SK-N-SH (cell line): ENCODE measurements around the gene UNC119. TPM values are rescaled to one million over a fixed set of nuclear protein-coding genes. Genes with fewer than 3 reads are reported as not detected.

ENCODE experiments used
- CTCF ChIA-PET: fragments of 300-600, 350-600 bp; formaldehyde crosslinking; extraction: SDS; loops from one replicate; lab custom pipeline; 2021; lab: Yijun Ruan, JAX
- POLR2A ChIA-PET: fragments of 350-600 bp; sonication (Branson Sonifier 250); formaldehyde crosslinking; extraction: SDS; loops from one replicate; lab custom pipeline; 2020; ENCODE audit warnings: antibody characterized with exemption, inconsistent platforms; lab: Yijun Ruan, JAX
- DNase-seq: peaks from one replicate; pipeline ENCODE4 v3.0.0; 2012
- H2AFZ ChIP-seq: fragments of 200-600 bp; sonication (generic); 2 replicates; pipeline ENCODE4 v1.8.1; 2016; ENCODE audit warnings: antibody characterized with exemption, mild to moderate bottlenecking, low read depth
- H3F3A ChIP-seq: fragments of 200-600 bp; sonication (generic); replicated peaks from 2 replicates; pipeline ENCODE3; 2016; ENCODE audit warnings: antibody characterized with exemption, mild to moderate bottlenecking; ENCODE audit not compliant: insufficient read depth
- H3K27ac ChIP-seq, 2 experiments: fragments of 200-500 bp in 1 of 2; fragments of 200-600 bp in 1 of 2; sonication (Bioruptor generic) in 1 of 2; sonication (generic), shearing (Covaris generic) in 1 of 2; 2 replicates each; pipeline versions ENCODE4 v1.5.1 to v1.6.1; 2014 to 2016; ENCODE audit warnings: low read depth in 2 of 2, inconsistent platforms in 1 of 2, low read length in 1 of 2, mild to moderate bottlenecking in 1 of 2, mixed read lengths in 1 of 2
- H3K27me3 ChIP-seq: fragments of 200-600 bp; sonication (generic), shearing (Covaris generic); 2 replicates; pipeline ENCODE4 v1.6.1; 2016; ENCODE audit warnings: mixed run types; ENCODE audit not compliant: insufficient read depth
- H3K36me3 ChIP-seq, 2 experiments: fragments of 200-500 bp in 1 of 2; fragments of 200-600 bp in 1 of 2; sonication (Bioruptor generic) in 1 of 2; sonication (generic) in 1 of 2; replicated peaks in 1 of 2; 2 replicates each; pipeline versions ENCODE3 to v1.5.1; 2014 to 2016; ENCODE audit warnings: low read length in 1 of 2, mild to moderate bottlenecking in 1 of 2; ENCODE audit not compliant: insufficient read depth in 2 of 2, control insufficient read depth in 1 of 2
- H3K4me1 ChIP-seq, 2 experiments: fragments of 200-500 bp in 1 of 2; fragments of 200-600 bp in 1 of 2; sonication (Bioruptor generic) in 1 of 2; sonication (generic), shearing (Covaris generic) in 1 of 2; 2 replicates each; pipeline versions ENCODE4 v1.5.1 to v1.6.1; 2014 to 2016; ENCODE audit warnings: low read depth in 1 of 2, low read length in 1 of 2, mixed run types in 1 of 2; ENCODE audit not compliant: insufficient read depth in 2 of 2, control insufficient read depth in 1 of 2
- H3K4me2 ChIP-seq: fragments of 200-600 bp; sonication (generic), shearing (Covaris generic); 2 replicates; pipeline ENCODE4 v1.6.1; 2017; ENCODE audit warnings: mixed run types
- H3K4me3 ChIP-seq, 2 experiments: fragments of 200-500 bp in 1 of 2; fragments of 200-600 bp in 1 of 2; sonication (Bioruptor generic) in 1 of 2; sonication (generic), shearing (Covaris generic) in 1 of 2; 2 replicates each; pipeline versions ENCODE4 v1.5.1 to v1.8.1; 2014 to 2016; ENCODE audit warnings: low read depth in 2 of 2, inconsistent platforms in 1 of 2, low read length in 1 of 2, mild to moderate bottlenecking in 1 of 2, mixed read lengths in 1 of 2, moderate library complexity in 1 of 2
- H3K79me2 ChIP-seq: fragments of 200-600 bp; sonication (generic); 2 replicates; pipeline ENCODE4 v1.8.1; 2017; ENCODE audit warnings: mild to moderate bottlenecking; ENCODE audit not compliant: insufficient read depth
- H3K9ac ChIP-seq: fragments of 200-600 bp; sonication (generic); 2 replicates; pipeline ENCODE4 v1.6.1; 2017; ENCODE audit warnings: mixed run types
- H3K9me2 ChIP-seq: fragments of 200-600 bp; sonication (generic); 2 replicates; pipeline ENCODE4 v1.6.1; 2017; ENCODE audit warnings: mixed run types
- H3K9me3 ChIP-seq: fragments of 200-600 bp; sonication (generic); 2 replicates; pipeline ENCODE4 v1.6.1; 2017; ENCODE audit warnings: mixed run types, mild to moderate bottlenecking, moderate library complexity
- H4K20me1 ChIP-seq: fragments of 200-600 bp; sonication (generic); 2 replicates; pipeline ENCODE4 v1.6.1; 2017; ENCODE audit warnings: mild to moderate bottlenecking, mixed run types; ENCODE audit not compliant: insufficient read depth
- ELF1 ChIP-seq: IDR thresholded peaks from 2 replicates; pipeline ENCODE4 v1.4.0; 2012
- EP300 ChIP-seq, 2 experiments: IDR thresholded peaks; 2 replicates each; pipeline versions ENCODE4 v1.4.0 to v1.6.1; 2012; ENCODE audit warnings: borderline replicate concordance in 1 of 2, low read depth in 1 of 2, low read length in 1 of 2
- EZH2phosphoT487 ChIP-seq: fragments of 200-600 bp; sonication (generic); IDR thresholded peaks from 2 replicates; pipeline ENCODE4 v1.6.1; 2017; ENCODE audit warnings: low read depth, mixed run types, mild to moderate bottlenecking, antibody characterized with exemption, moderate library complexity, borderline replicate concordance
- FOSL2 ChIP-seq: IDR thresholded peaks from 2 replicates; pipeline ENCODE4 v1.4.0; 2012; ENCODE audit warnings: low read depth, mild to moderate bottlenecking, moderate library complexity, borderline replicate concordance
- GABPA ChIP-seq: IDR thresholded peaks from 2 replicates; pipeline ENCODE4 v1.4.0; 2012; ENCODE audit warnings: low read depth, mild to moderate bottlenecking
- PBX3 ChIP-seq: IDR thresholded peaks from 2 replicates; pipeline ENCODE4; 2012
- POLR2AphosphoS5 ChIP-seq: IDR thresholded peaks from 2 replicates; pipeline ENCODE4 v1.6.1; 2012; ENCODE audit warnings: low read depth, low read length
- REST ChIP-seq: IDR thresholded peaks from 2 replicates; pipeline ENCODE4 v1.6.1; 2012; ENCODE audit warnings: mild to moderate bottlenecking, low read depth, low read length, moderate library complexity
- RXRA ChIP-seq: IDR thresholded peaks from 2 replicates; pipeline ENCODE4 v1.4.0; 2012; ENCODE audit warnings: low read depth, mild to moderate bottlenecking, borderline replicate concordance
- TAF1 ChIP-seq: IDR thresholded peaks from 2 replicates; pipeline ENCODE4 v1.6.1; 2012; ENCODE audit warnings: low read depth, mild to moderate bottlenecking, low read length, moderate library complexity, borderline replicate concordance
- TCF12 ChIP-seq: IDR thresholded peaks from 2 replicates; pipeline ENCODE4 v1.4.0; 2012
- TEAD4 ChIP-seq: IDR thresholded peaks from 2 replicates; pipeline ENCODE4 v1.4.0; 2012; ENCODE audit warnings: mild to moderate bottlenecking, borderline replicate concordance; ENCODE audit not compliant: insufficient read depth
- USF1 ChIP-seq: IDR thresholded peaks from 2 replicates; pipeline ENCODE4 v1.4.0; 2012; ENCODE audit warnings: low read depth, borderline replicate concordance
- YY1 ChIP-seq: IDR thresholded peaks from 2 replicates; pipeline ENCODE4 v1.4.0; 2012; ENCODE audit warnings: low read depth, mild to moderate bottlenecking
- ZBTB33 ChIP-seq: IDR thresholded peaks from 2 replicates; pipeline ENCODE4 v1.4.0; 2012; ENCODE audit warnings: low read depth, borderline replicate concordance
- WGBS: methylation state at CpG from one replicate; pipeline ENCODE4 v1.1.6; 2017; ENCODE audit warnings: low lambda C conversion rate; 5-methylcytosine and 5-hydroxymethylcytosine counted together
- polyA plus RNA-seq, 3 experiments: library from polyadenylated mRNA; depleted of rRNA; stranded (reverse); fragments of >200 nt; gene quantifications; 2 replicates each; pipeline ENCODE4 v1.2.3, GENCODE V29; 2012
- TF ChIP-seq, protein P1 (sequence below): fragments of 200-600 bp; sonication (generic); IDR thresholded peaks from 2 replicates; pipeline ENCODE4 v1.6.1; 2017; ENCODE audit warnings: antibody characterized with exemption, mild to moderate bottlenecking, moderate library complexity
- TF ChIP-seq, protein P2 (sequence below): fragments of 150-350 bp; IDR thresholded peaks from 2 replicates; pipeline ENCODE4 v1.6.1; 2016; ENCODE audit warnings: mild to moderate bottlenecking, low read depth, low read length

The UNC119 gene
- polyA plus RNA-seq, 1 of the 3 experiments (the other 2 are of a cell fraction): 89.9 TPM

- H3K9ac ChIP-seq: no peak overlapping the region
- H3K9me3 ChIP-seq: no peaks in the 10 kb centered on the region
- H3K4me2 ChIP-seq: no peak overlapping the region
- ChIA-PET POLR2A (interaction anchor here (1.6 kb wide), 1 partner anchor 169 kb away, joined by 3 read pairs; no protein-coding TSS in a partner anchor), CTCF (interaction anchor here (0.7 to 3.1 kb wide), 6 partner anchors 15 to 79 kb away, joined by 3 to 13 read pairs (median 3); no protein-coding TSS in a partner anchor)
- no peak for DNase-seq
- H3K27ac ChIP-seq: no peak overlapping the region; a peak in 1 of 4 replicates
- peaks cover 13% of the 10 kb centered on the region for H3F3A ChIP-seq
- no peaks in the 10 kb centered on the region for H4K20me1 ChIP-seq
- H3K79me2 ChIP-seq: peaks cover 17% of the 10 kb centered on the region
- H3K9me2 ChIP-seq: no peaks in the 10 kb centered on the region
- no peak overlapping the region for H3K4me3 ChIP-seq
- TF ChIP-seq YY1: no peak
- no peak for TF ChIP-seq TAF1
- no peak for TF ChIP-seq TCF12
- TF ChIP-seq TEAD4: no peak
- no peak for TF ChIP-seq EZH2phosphoT487
- no peak for TF ChIP-seq ELF1
- TF ChIP-seq USF1: no peak
- TF ChIP-seq FOSL2: no peak
- TF ChIP-seq, protein P1, sequence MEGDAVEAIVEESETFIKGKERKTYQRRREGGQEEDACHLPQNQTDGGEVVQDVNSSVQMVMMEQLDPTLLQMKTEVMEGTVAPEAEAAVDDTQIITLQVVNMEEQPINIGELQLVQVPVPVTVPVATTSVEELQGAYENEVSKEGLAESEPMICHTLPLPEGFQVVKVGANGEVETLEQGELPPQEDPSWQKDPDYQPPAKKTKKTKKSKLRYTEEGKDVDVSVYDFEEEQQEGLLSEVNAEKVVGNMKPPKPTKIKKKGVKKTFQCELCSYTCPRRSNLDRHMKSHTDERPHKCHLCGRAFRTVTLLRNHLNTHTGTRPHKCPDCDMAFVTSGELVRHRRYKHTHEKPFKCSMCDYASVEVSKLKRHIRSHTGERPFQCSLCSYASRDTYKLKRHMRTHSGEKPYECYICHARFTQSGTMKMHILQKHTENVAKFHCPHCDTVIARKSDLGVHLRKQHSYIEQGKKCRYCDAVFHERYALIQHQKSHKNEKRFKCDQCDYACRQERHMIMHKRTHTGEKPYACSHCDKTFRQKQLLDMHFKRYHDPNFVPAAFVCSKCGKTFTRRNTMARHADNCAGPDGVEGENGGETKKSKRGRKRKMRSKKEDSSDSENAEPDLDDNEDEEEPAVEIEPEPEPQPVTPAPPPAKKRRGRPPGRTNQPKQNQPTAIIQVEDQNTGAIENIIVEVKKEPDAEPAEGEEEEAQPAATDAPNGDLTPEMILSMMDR: no peak
- TF ChIP-seq GABPA: no peak
- TF ChIP-seq EP300 (IDR thresholded peaks at IDR 0.05; ENCODE audit: borderline replicate concordance in 1 of 2, low read depth in 1 of 2, low read length in 1 of 2): no peak
- TF ChIP-seq PBX3: no peak
- TF ChIP-seq ZBTB33: no peak
- no peak for TF ChIP-seq POLR2AphosphoS5
- no peak for TF ChIP-seq RXRA
- TF ChIP-seq, protein P2, sequence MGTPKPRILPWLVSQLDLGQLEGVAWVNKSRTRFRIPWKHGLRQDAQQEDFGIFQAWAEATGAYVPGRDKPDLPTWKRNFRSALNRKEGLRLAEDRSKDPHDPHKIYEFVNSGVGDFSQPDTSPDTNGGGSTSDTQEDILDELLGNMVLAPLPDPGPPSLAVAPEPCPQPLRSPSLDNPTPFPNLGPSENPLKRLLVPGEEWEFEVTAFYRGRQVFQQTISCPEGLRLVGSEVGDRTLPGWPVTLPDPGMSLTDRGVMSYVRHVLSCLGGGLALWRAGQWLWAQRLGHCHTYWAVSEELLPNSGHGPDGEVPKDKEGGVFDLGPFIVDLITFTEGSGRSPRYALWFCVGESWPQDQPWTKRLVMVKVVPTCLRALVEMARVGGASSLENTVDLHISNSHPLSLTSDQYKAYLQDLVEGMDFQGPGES: no peak
- TF ChIP-seq REST: no peak
- TF ChIP-seq, all 33 proteins: peak for 0
- Histone ChIP-seq H3K27me3 (no peaks in the 10 kb centered on the region), H3K4me1 (peaks cover 4 to 38% of the 10 kb centered on the region in 2 experiments; a peak in 3 of 4 replicates), H2AFZ (no peak overlapping the region), H3K36me3 (peaks cover 9 to 19% of the 10 kb centered on the region in 2 experiments)
- WGBS: 97% methylated on average over 3 of the region's 6 CpGs
Observed at GRCh38 chr17:28573966-28574480, 21.6 kb upstream of the UNC119 start.
